ENCODE measurements around the gene ATXN7L1.

DNA sequence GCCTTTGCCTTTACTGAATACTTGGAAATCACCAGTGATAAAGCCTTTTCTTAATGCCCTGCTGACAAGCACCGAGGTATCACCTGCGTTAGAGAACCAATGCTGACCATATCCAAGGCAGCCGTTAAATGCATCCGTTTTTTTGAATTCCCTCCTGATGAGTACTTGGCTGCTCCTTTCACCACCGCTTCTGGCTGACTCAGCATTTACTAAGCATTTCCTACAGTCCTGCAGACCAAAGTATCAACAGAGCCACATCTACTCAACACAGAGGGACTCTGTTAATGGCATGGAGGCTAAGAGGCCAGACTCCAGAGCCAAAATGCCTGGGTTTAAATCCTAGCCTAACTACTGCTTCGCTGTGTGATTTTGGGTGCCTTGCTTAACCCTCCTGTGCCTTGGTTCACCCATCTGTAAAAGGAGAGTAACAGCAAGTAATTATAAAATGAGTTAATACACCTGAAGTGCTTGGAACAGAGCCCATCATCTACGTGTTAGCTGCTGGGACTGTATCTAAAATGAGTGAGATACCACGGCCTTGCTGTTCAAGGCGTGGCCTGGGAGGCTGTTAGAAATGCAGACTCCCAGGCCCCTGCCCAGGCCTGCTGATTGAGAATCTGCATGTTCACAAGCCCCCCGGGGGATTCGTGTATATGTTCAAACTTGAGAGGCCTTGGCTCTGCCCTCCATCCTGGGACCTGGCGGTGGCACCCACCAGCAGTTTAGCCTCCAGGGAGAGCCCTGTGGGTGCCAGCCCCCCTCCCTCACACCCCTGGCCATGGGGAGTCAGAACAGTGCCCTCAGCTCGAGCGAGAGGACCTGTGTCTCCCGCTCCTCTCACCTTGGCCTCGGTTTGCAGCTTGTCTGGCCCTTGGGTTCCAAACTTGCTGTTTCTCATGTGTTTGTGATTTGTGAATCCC, 264.3 kb downstream of the ATXN7L1 start:
- TF ChIP-seq, protein P1, sequence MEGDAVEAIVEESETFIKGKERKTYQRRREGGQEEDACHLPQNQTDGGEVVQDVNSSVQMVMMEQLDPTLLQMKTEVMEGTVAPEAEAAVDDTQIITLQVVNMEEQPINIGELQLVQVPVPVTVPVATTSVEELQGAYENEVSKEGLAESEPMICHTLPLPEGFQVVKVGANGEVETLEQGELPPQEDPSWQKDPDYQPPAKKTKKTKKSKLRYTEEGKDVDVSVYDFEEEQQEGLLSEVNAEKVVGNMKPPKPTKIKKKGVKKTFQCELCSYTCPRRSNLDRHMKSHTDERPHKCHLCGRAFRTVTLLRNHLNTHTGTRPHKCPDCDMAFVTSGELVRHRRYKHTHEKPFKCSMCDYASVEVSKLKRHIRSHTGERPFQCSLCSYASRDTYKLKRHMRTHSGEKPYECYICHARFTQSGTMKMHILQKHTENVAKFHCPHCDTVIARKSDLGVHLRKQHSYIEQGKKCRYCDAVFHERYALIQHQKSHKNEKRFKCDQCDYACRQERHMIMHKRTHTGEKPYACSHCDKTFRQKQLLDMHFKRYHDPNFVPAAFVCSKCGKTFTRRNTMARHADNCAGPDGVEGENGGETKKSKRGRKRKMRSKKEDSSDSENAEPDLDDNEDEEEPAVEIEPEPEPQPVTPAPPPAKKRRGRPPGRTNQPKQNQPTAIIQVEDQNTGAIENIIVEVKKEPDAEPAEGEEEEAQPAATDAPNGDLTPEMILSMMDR (conservative IDR thresholded peaks at IDR 0.05; ENCODE audit: low read length) = no peak
- no peak for TF ChIP-seq EZH2phosphoT487 (IDR thresholded peaks at IDR 0.05; ENCODE audit: borderline replicate concordance, low read depth, low read length)

Measured in OCI-LY7 (cell line).